Prostate gland (tissue), 2 donors: ENCODE measurements around the gene SLC39A3.

Source experiments
- POLR2A ChIP-seq: fragments of 450-650 bp; IDR thresholded peaks from one replicate; pipeline ENCODE4 v1.6.1; 2016; ENCODE audit warnings: antibody characterized with exemption, mild to moderate bottlenecking
- POLR2AphosphoS5 ChIP-seq: sonication (generic); formaldehyde crosslinking; IDR thresholded peaks from one replicate; pipeline ENCODE4 v1.6.1; 2017; ENCODE audit warnings: antibody characterized with exemption
- TF ChIP-seq, protein P1 (sequence below), 4 experiments: fragments of 200-600 bp in 2 of 4; fragments of 450-650 bp in 2 of 4; sonication (generic) in 2 of 4; IDR thresholded peaks; 1 replicate in 3 of 4; 2 replicates in 1 of 4; pipeline ENCODE4 v1.5.1; 2016 to 2019; ENCODE audit warnings: antibody characterized with exemption in 4 of 4, mild to moderate bottlenecking in 2 of 4, moderate library complexity in 2 of 4

- TF ChIP-seq, protein P1, sequence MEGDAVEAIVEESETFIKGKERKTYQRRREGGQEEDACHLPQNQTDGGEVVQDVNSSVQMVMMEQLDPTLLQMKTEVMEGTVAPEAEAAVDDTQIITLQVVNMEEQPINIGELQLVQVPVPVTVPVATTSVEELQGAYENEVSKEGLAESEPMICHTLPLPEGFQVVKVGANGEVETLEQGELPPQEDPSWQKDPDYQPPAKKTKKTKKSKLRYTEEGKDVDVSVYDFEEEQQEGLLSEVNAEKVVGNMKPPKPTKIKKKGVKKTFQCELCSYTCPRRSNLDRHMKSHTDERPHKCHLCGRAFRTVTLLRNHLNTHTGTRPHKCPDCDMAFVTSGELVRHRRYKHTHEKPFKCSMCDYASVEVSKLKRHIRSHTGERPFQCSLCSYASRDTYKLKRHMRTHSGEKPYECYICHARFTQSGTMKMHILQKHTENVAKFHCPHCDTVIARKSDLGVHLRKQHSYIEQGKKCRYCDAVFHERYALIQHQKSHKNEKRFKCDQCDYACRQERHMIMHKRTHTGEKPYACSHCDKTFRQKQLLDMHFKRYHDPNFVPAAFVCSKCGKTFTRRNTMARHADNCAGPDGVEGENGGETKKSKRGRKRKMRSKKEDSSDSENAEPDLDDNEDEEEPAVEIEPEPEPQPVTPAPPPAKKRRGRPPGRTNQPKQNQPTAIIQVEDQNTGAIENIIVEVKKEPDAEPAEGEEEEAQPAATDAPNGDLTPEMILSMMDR (IDR thresholded peaks at IDR 0.05) = no peak
- TF ChIP-seq POLR2A (no peak), POLR2AphosphoS5 (no peak)
Observed at GRCh38 chr19:2699413-2700140, 40.2 kb downstream of the SLC39A3 start.
